HCT116 (cell line): Measurements from ENCODE around the gene DTNB. TPM values are rescaled to one million over a fixed set of nuclear protein-coding genes. Genes with fewer than 3 reads are reported as not detected.

Source experiments
- ATAC-seq: fragments of 200-7000 bp; cut with Tn5 transposase; 2 replicates; pipeline ENCODE4 v1.9.1; 2020; ENCODE audit warnings: mild to moderate bottlenecking, moderate library complexity
- BruUV-seq: library from RNA; stranded (reverse); fragments of 400-500 nt; replicated peaks from 2 replicates; lab custom pipeline; 2021; lab: Mats Ljungman, UMichigan
- CTCF ChIA-PET: fragments of 300-600 bp; sonication (Branson Sonifier 250); formaldehyde crosslinking; loops from one replicate; lab custom pipeline; 2021; ENCODE audit warnings: antibody characterized with exemption; lab: Charles Lee
- POLR2A ChIA-PET: fragments of 300-600, 350-600 bp; sonication (Branson Sonifier 250); formaldehyde crosslinking; loops from one replicate; lab custom pipeline; 2021; ENCODE audit warnings: antibody characterized with exemption; lab: Charles Lee
- RAD21 ChIA-PET, 2 experiments: fragments of 300-600 bp; sonication (Branson Sonifier 250); formaldehyde crosslinking; loops; one replicate each; lab custom pipeline; 2023; ENCODE audit warnings: low total read pairs in 2 of 2; ENCODE audit not compliant: uncharacterized antibody in 2 of 2, unreplicated experiment in 2 of 2, low non-redundant PET in 1 of 2; lab: Charles Lee
- DNase-seq: peaks from one replicate; pipeline ENCODE4 v3.0.0-alpha.2; 2010; ENCODE audit warnings: low read depth, low spot score
- H2AFZ ChIP-seq: fragments of 200-600 bp; shearing (Covaris generic), sonication (generic); 2 replicates; pipeline ENCODE4 v1.6.1; 2017; ENCODE audit warnings: low read depth, mixed run types, mixed read lengths, antibody characterized with exemption, low read length; ENCODE audit not compliant: poor library complexity, severe bottlenecking
- H3K27ac ChIP-seq: 2 replicates; pipeline ENCODE4 v1.5.1; 2012; ENCODE audit warnings: low read depth, low read length
- H3K27me3 ChIP-seq: fragments of 200-600 bp; sonication (generic); 2 replicates; pipeline ENCODE4 v1.6.1; 2016; ENCODE audit warnings: mixed run types, low read length, mixed read lengths; ENCODE audit not compliant: insufficient read depth
- H3K36me3 ChIP-seq, 2 experiments: fragments of 200-500 bp in 1 of 2; fragments of 200-600 bp in 1 of 2; sonication (Bioruptor generic) in 1 of 2; sonication (generic) in 1 of 2; 2 replicates each; pipeline versions ENCODE4 v1.5.1 to v1.6.1; 2014 to 2016; ENCODE audit warnings: low read length in 2 of 2, inconsistent platforms in 1 of 2, mixed read lengths in 1 of 2, mixed run types in 1 of 2; ENCODE audit not compliant: insufficient read depth in 2 of 2, control insufficient read depth in 1 of 2
- H3K4me1 ChIP-seq, 2 experiments: fragments of 200-600 bp in 1 of 2; sonication (generic) in 1 of 2; 2 replicates each; pipeline versions ENCODE4 v1.5.1 to v1.6.1; 2012 to 2017; ENCODE audit warnings: low read length in 2 of 2, inconsistent platforms in 1 of 2, mild to moderate bottlenecking in 1 of 2, mixed read lengths in 1 of 2, mixed run types in 1 of 2, moderate library complexity in 1 of 2; ENCODE audit not compliant: insufficient read depth in 2 of 2, control insufficient read depth in 1 of 2
- H3K4me2 ChIP-seq: fragments of 200-600 bp; sonication (generic); 2 replicates; pipeline ENCODE4 v1.6.1; 2017; ENCODE audit warnings: mixed run types, low read length, mixed read lengths
- H3K4me3 ChIP-seq, 2 experiments: fragments of 200-600 bp in 1 of 2; sonication (generic) in 1 of 2; replicated peaks in 1 of 2; 2 replicates each; pipeline ENCODE4 v1.5.1; 2011 to 2016; ENCODE audit warnings: low read length in 2 of 2, control low read depth in 1 of 2, low read depth in 1 of 2, mild to moderate bottlenecking in 1 of 2, mixed read lengths in 1 of 2, mixed run types in 1 of 2
- H3K79me2 ChIP-seq: fragments of 200-600 bp; sonication (generic); 2 replicates; pipeline ENCODE4 v1.6.1; 2017; ENCODE audit warnings: mild to moderate bottlenecking, mixed run types, low read length, moderate library complexity, mixed read lengths; ENCODE audit not compliant: insufficient read depth
- H3K9ac ChIP-seq: fragments of 200-600 bp; sonication (generic); 2 replicates; pipeline ENCODE4 v1.6.1; 2016; ENCODE audit warnings: low read length, mixed read lengths
- H3K9me2 ChIP-seq: fragments of 200-600 bp; sonication (generic), shearing (Covaris generic); 2 replicates; pipeline ENCODE4 v1.6.1; 2017; ENCODE audit warnings: mixed run types, mild to moderate bottlenecking, moderate library complexity; ENCODE audit not compliant: insufficient read depth
- H3K9me3 ChIP-seq, 2 experiments: fragments of 200-500 bp in 1 of 2; fragments of 200-600 bp in 1 of 2; sonication (Bioruptor generic) in 1 of 2; sonication (generic) in 1 of 2; 2 replicates each; pipeline ENCODE4 v1.6.1; 2014 to 2017; ENCODE audit warnings: low read length in 2 of 2, mixed read lengths in 2 of 2, inconsistent platforms in 1 of 2, low read depth in 1 of 2, mild to moderate bottlenecking in 1 of 2, mixed run types in 1 of 2, moderate library complexity in 1 of 2; ENCODE audit not compliant: control insufficient read depth in 1 of 2, insufficient read depth in 1 of 2
- H4K20me1 ChIP-seq: fragments of 200-600 bp; sonication (generic), shearing (Covaris generic); 2 replicates; pipeline ENCODE4 v1.6.1; 2017; ENCODE audit warnings: mixed run types, mild to moderate bottlenecking, moderate library complexity; ENCODE audit not compliant: insufficient read depth
- CBX3 ChIP-seq: IDR thresholded peaks from 2 replicates; pipeline ENCODE4 v1.6.1; 2012; ENCODE audit warnings: low read depth
- EGR1 ChIP-seq: IDR thresholded peaks from 2 replicates; pipeline ENCODE4 v1.6.1; 2012; ENCODE audit warnings: low read depth
- FOSL1 ChIP-seq: IDR thresholded peaks from 2 replicates; pipeline ENCODE4 v1.6.1; 2012; ENCODE audit warnings: low read depth
- MAX ChIP-seq: IDR thresholded peaks from 2 replicates; pipeline ENCODE4 v1.6.1; 2012
- POLR2A ChIP-seq: IDR thresholded peaks from 2 replicates; pipeline ENCODE4 v1.7.0; 2011; ENCODE audit warnings: borderline replicate concordance; ENCODE audit not compliant: insufficient read depth, insufficient read length; ENCODE audit errors: extremely low read depth
- REST ChIP-seq: IDR thresholded peaks from 2 replicates; pipeline ENCODE4 v1.6.1; 2012; ENCODE audit warnings: low read depth
- SP1 ChIP-seq: IDR thresholded peaks from 2 replicates; pipeline ENCODE4 v1.6.1; 2012; ENCODE audit warnings: low read depth
- intact Hi-C: fragments of 100-400 bp; cut with micrococcal nuclease; formaldehyde crosslinking; loops from 2 replicates; pipeline ENCODE4 v1.10.0; 2022
- total RNA-seq: library from RNA; stranded (reverse); gene quantifications from one replicate; pipeline ENCODE4 v1.2.1, GENCODE V29; 2021; ENCODE audit not compliant: unreplicated experiment

DTNB gene
- total RNA-seq, 1 experiment from 2014 or later: 30.2 TPM

- TF ChIP-seq REST (no peak), SP1 (no peak)
Observed at GRCh38 chr2:25698752-25699151, 25.4 kb upstream of the DTNB start (continued).

GRCh38 chr2:25697559-25698341 is 24.4 kb upstream of the DTNB start:
- POLR2A ChIA-PET: no interaction called here
- no peak overlapping the region for H2AFZ ChIP-seq
- H3K9me3 ChIP-seq: no peaks in the 10 kb centered on the region
- no peak for ATAC-seq
- no peaks in the 10 kb centered on the region for H3K79me2 ChIP-seq
- H3K27me3 ChIP-seq: peaks cover 13% of the 10 kb centered on the region; the same call in 1 of the 2 replicates
- peaks cover 2 to 6% of the 10 kb centered on the region in 2 experiments; a peak in 3 of 4 replicates for H3K4me1 ChIP-seq
- H3K36me3 ChIP-seq: no peaks in the 10 kb centered on the region
- H3K9ac ChIP-seq: no peak overlapping the region
- intact Hi-C loops: no loop called here
- H4K20me1 ChIP-seq: no peaks in the 10 kb centered on the region
- no peak overlapping the region for H3K27ac ChIP-seq
- no peak for DNase-seq
- TF ChIP-seq MAX (no peak), CBX3 (no peak), POLR2A (no peak), SP1 (no peak), FOSL1 (no peak), EGR1 (no peak)
- CTCF ChIA-PET: interaction anchor here (1.0 to 3.8 kb wide), 2 partner anchors 32 to 91 kb away, joined by 4 to 48 read pairs; no protein-coding TSS in a partner anchor
- no peaks in the 10 kb centered on the region for H3K9me2 ChIP-seq
- RAD21 ChIA-PET: no interaction called here
- no TSS peak for BruUV-seq
- H3K4me3 ChIP-seq: no peak overlapping the region
- no peak overlapping the region for H3K4me2 ChIP-seq
